HCT116 (cell line): ENCODE results near the gene FGFRL1. TPM values are rescaled to one million over a fixed set of nuclear protein-coding genes. Genes with fewer than 3 reads are reported as not detected.

Experiments
- ATAC-seq: fragments of 200-7000 bp; cut with Tn5 transposase; 2 replicates; pipeline ENCODE4 v1.9.1; 2020; ENCODE audit warnings: mild to moderate bottlenecking, moderate library complexity
- BruUV-seq: library from RNA; stranded (reverse); fragments of 400-500 nt; replicated peaks from 2 replicates; lab custom pipeline; 2021; lab: Mats Ljungman, UMichigan
- CTCF ChIA-PET: fragments of 300-600 bp; sonication (Branson Sonifier 250); formaldehyde crosslinking; loops from one replicate; lab custom pipeline; 2021; ENCODE audit warnings: antibody characterized with exemption; lab: Charles Lee
- POLR2A ChIA-PET: fragments of 300-600, 350-600 bp; sonication (Branson Sonifier 250); formaldehyde crosslinking; loops from one replicate; lab custom pipeline; 2021; ENCODE audit warnings: antibody characterized with exemption; lab: Charles Lee
- RAD21 ChIA-PET, 2 experiments: fragments of 300-600 bp; sonication (Branson Sonifier 250); formaldehyde crosslinking; loops; one replicate each; lab custom pipeline; 2023; ENCODE audit warnings: low total read pairs in 2 of 2; ENCODE audit not compliant: uncharacterized antibody in 2 of 2, unreplicated experiment in 2 of 2, low non-redundant PET in 1 of 2; lab: Charles Lee
- DNase-seq: peaks from one replicate; pipeline ENCODE4 v3.0.0-alpha.2; 2010; ENCODE audit warnings: low read depth, low spot score
- H2AFZ ChIP-seq: fragments of 200-600 bp; shearing (Covaris generic), sonication (generic); 2 replicates; pipeline ENCODE4 v1.6.1; 2017; ENCODE audit warnings: low read depth, mixed run types, mixed read lengths, antibody characterized with exemption, low read length; ENCODE audit not compliant: poor library complexity, severe bottlenecking
- H3K27ac ChIP-seq: 2 replicates; pipeline ENCODE4 v1.5.1; 2012; ENCODE audit warnings: low read depth, low read length
- H3K27me3 ChIP-seq: fragments of 200-600 bp; sonication (generic); 2 replicates; pipeline ENCODE4 v1.6.1; 2016; ENCODE audit warnings: mixed run types, low read length, mixed read lengths; ENCODE audit not compliant: insufficient read depth
- H3K36me3 ChIP-seq, 2 experiments: fragments of 200-500 bp in 1 of 2; fragments of 200-600 bp in 1 of 2; sonication (Bioruptor generic) in 1 of 2; sonication (generic) in 1 of 2; 2 replicates each; pipeline versions ENCODE4 v1.5.1 to v1.6.1; 2014 to 2016; ENCODE audit warnings: low read length in 2 of 2, inconsistent platforms in 1 of 2, mixed read lengths in 1 of 2, mixed run types in 1 of 2; ENCODE audit not compliant: insufficient read depth in 2 of 2, control insufficient read depth in 1 of 2
- H3K4me1 ChIP-seq, 2 experiments: fragments of 200-600 bp in 1 of 2; sonication (generic) in 1 of 2; 2 replicates each; pipeline versions ENCODE4 v1.5.1 to v1.6.1; 2012 to 2017; ENCODE audit warnings: low read length in 2 of 2, inconsistent platforms in 1 of 2, mild to moderate bottlenecking in 1 of 2, mixed read lengths in 1 of 2, mixed run types in 1 of 2, moderate library complexity in 1 of 2; ENCODE audit not compliant: insufficient read depth in 2 of 2, control insufficient read depth in 1 of 2
- H3K4me2 ChIP-seq: fragments of 200-600 bp; sonication (generic); 2 replicates; pipeline ENCODE4 v1.6.1; 2017; ENCODE audit warnings: mixed run types, low read length, mixed read lengths
- H3K4me3 ChIP-seq, 2 experiments: fragments of 200-600 bp in 1 of 2; sonication (generic) in 1 of 2; replicated peaks in 1 of 2; 2 replicates each; pipeline ENCODE4 v1.5.1; 2011 to 2016; ENCODE audit warnings: low read length in 2 of 2, control low read depth in 1 of 2, low read depth in 1 of 2, mild to moderate bottlenecking in 1 of 2, mixed read lengths in 1 of 2, mixed run types in 1 of 2
- H3K79me2 ChIP-seq: fragments of 200-600 bp; sonication (generic); 2 replicates; pipeline ENCODE4 v1.6.1; 2017; ENCODE audit warnings: mild to moderate bottlenecking, mixed run types, low read length, moderate library complexity, mixed read lengths; ENCODE audit not compliant: insufficient read depth
- H3K9ac ChIP-seq: fragments of 200-600 bp; sonication (generic); 2 replicates; pipeline ENCODE4 v1.6.1; 2016; ENCODE audit warnings: low read length, mixed read lengths
- H3K9me2 ChIP-seq: fragments of 200-600 bp; sonication (generic), shearing (Covaris generic); 2 replicates; pipeline ENCODE4 v1.6.1; 2017; ENCODE audit warnings: mixed run types, mild to moderate bottlenecking, moderate library complexity; ENCODE audit not compliant: insufficient read depth
- H3K9me3 ChIP-seq, 2 experiments: fragments of 200-500 bp in 1 of 2; fragments of 200-600 bp in 1 of 2; sonication (Bioruptor generic) in 1 of 2; sonication (generic) in 1 of 2; 2 replicates each; pipeline ENCODE4 v1.6.1; 2014 to 2017; ENCODE audit warnings: low read length in 2 of 2, mixed read lengths in 2 of 2, inconsistent platforms in 1 of 2, low read depth in 1 of 2, mild to moderate bottlenecking in 1 of 2, mixed run types in 1 of 2, moderate library complexity in 1 of 2; ENCODE audit not compliant: control insufficient read depth in 1 of 2, insufficient read depth in 1 of 2
- H4K20me1 ChIP-seq: fragments of 200-600 bp; sonication (generic), shearing (Covaris generic); 2 replicates; pipeline ENCODE4 v1.6.1; 2017; ENCODE audit warnings: mixed run types, mild to moderate bottlenecking, moderate library complexity; ENCODE audit not compliant: insufficient read depth
- CEBPB ChIP-seq: IDR thresholded peaks from 2 replicates; pipeline ENCODE4 v1.6.1; 2012; ENCODE audit warnings: low read depth
- ELF1 ChIP-seq: IDR thresholded peaks from 2 replicates; pipeline ENCODE4 v1.6.1; 2012; ENCODE audit warnings: low read depth, borderline replicate concordance
- EZH2 ChIP-seq: fragments of 200-600 bp; sonication (generic); IDR thresholded peaks from 2 replicates; pipeline ENCODE4 v1.6.1; 2017; ENCODE audit warnings: antibody characterized with exemption, mixed run types
- EZH2phosphoT487 ChIP-seq: fragments of 200-600 bp; IDR thresholded peaks from 2 replicates; pipeline ENCODE4 v1.6.1; 2018; ENCODE audit warnings: antibody characterized with exemption, borderline replicate concordance
- FOSL1 ChIP-seq: IDR thresholded peaks from 2 replicates; pipeline ENCODE4 v1.6.1; 2012; ENCODE audit warnings: low read depth
- POLR2AphosphoS5 ChIP-seq: IDR thresholded peaks from 2 replicates; pipeline ENCODE4 v1.6.1; 2011; ENCODE audit warnings: mild to moderate bottlenecking, low read depth, low read length, moderate library complexity
- RAD21 ChIP-seq: IDR thresholded peaks from 2 replicates; pipeline ENCODE4 v1.6.1; 2012; ENCODE audit warnings: low read depth, mild to moderate bottlenecking
- SP1 ChIP-seq: IDR thresholded peaks from 2 replicates; pipeline ENCODE4 v1.6.1; 2012; ENCODE audit warnings: low read depth
- SRF ChIP-seq: IDR thresholded peaks from 2 replicates; pipeline ENCODE4 v1.6.1; 2012; ENCODE audit warnings: low read depth
- TCF7L2 ChIP-seq: IDR thresholded peaks from 2 replicates; pipeline ENCODE4 v1.7.0; 2011; ENCODE audit warnings: borderline replicate concordance, inconsistent platforms; ENCODE audit not compliant: insufficient read depth, insufficient read length; ENCODE audit errors: extremely low read depth
- YY1 ChIP-seq: IDR thresholded peaks from 2 replicates; pipeline ENCODE4 v1.6.1; 2011; ENCODE audit warnings: low read length, low read depth, moderate library complexity, mild to moderate bottlenecking; ENCODE audit not compliant: insufficient replicate concordance; ENCODE audit errors: extremely low read depth
- ZNF274 ChIP-seq: fragments of 200-500 bp; sonication (Bioruptor generic); IDR thresholded peaks from 2 replicates; pipeline ENCODE4 v1.6.1; 2014; ENCODE audit warnings: mild to moderate bottlenecking, low read depth, low read length, inconsistent platforms
- intact Hi-C: fragments of 100-400 bp; cut with micrococcal nuclease; formaldehyde crosslinking; loops from 2 replicates; pipeline ENCODE4 v1.10.0; 2022
- total RNA-seq: library from RNA; stranded (reverse); gene quantifications from one replicate; pipeline ENCODE4 v1.2.1, GENCODE V29; 2021; ENCODE audit not compliant: unreplicated experiment
- TF ChIP-seq, protein P1 (sequence below): IDR thresholded peaks from 2 replicates; pipeline ENCODE4 v1.6.1; 2012
- TF ChIP-seq, protein P2 (sequence below): IDR thresholded peaks from 2 replicates; pipeline ENCODE4 v1.6.1; 2012; ENCODE audit warnings: low read depth
- TF ChIP-seq, protein P3 (sequence below): IDR thresholded peaks from 2 replicates; pipeline ENCODE4 v1.6.1; 2011; ENCODE audit warnings: mild to moderate bottlenecking, low read length, moderate library complexity; ENCODE audit not compliant: insufficient replicate concordance; ENCODE audit errors: extremely low read depth
- TF ChIP-seq, protein P4 (sequence below), 3 experiments: fragments of 200-600 bp in 1 of 3; sonication (generic) in 1 of 3; IDR thresholded peaks in 2 of 3; conservative IDR thresholded peaks in 1 of 3; 2 replicates each; pipeline ENCODE4 v1.5.1; 2012 to 2017; ENCODE audit warnings: low read depth in 2 of 3, low read length in 2 of 3, antibody characterized with exemption in 1 of 3, borderline replicate concordance in 1 of 3, control low read depth in 1 of 3, mild to moderate bottlenecking in 1 of 3, mixed read lengths in 1 of 3, mixed run types in 1 of 3, moderate library complexity in 1 of 3; ENCODE audit not compliant: insufficient read depth in 1 of 3

Gene FGFRL1
- total RNA-seq, 1 experiment from 2014 or later, result 91.1 TPM

DNA sequence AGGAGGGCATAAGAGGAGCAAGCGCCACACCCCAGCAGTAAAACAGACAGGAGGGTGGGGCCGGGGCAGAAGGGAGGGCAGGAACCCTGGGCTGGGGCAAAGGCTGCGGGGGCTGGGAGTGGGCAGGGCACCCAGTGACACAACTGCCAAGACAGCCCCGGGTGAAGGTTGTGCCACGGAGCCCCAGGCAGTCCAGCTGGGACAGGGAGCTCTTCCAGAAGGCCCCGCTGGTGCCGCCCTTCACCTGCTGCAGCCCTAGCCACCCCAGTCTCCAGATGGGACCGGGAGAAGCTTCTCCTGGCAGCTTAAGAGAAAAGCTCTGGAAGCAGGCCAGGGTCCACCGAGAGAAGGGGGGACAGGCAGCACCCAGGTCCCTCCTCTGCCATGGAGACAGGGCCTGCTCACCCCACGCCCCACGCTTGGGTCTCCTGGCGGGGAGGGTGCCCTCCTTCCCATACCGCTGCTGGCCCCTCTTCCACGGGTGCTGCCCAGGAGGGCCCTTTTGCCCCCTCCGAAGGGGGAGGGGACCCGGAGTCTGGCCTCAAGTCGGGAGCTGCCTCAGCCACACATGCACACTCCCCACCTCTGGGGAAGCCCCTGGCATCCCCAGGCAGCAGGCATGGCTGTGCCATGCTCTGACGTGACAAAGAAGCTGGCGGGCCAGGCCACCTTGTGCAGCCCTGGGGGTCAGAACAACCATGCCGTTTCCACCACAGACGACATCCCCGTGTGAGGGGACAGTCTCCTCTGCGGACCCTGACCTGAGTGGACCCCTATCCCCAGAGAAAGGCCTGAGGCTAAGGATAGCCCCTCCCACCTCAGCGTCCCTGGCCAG is 39.5 kb upstream of the FGFRL1 start:
- CTCF ChIA-PET, result no interaction called here
- ATAC-seq, result no peak
- TF ChIP-seq ELF1, result no peak
- TF ChIP-seq CEBPB, result no peak
- no peak for TF ChIP-seq POLR2AphosphoS5
- no peak for TF ChIP-seq SP1
- TF ChIP-seq SRF, result no peak
- no peak for TF ChIP-seq ZNF274
- no peak for TF ChIP-seq FOSL1
- TF ChIP-seq, protein P1, sequence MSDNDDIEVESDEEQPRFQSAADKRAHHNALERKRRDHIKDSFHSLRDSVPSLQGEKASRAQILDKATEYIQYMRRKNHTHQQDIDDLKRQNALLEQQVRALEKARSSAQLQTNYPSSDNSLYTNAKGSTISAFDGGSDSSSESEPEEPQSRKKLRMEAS, result no peak
- no peak for TF ChIP-seq TCF7L2
- no peak for TF ChIP-seq YY1
- TF ChIP-seq, protein P2, sequence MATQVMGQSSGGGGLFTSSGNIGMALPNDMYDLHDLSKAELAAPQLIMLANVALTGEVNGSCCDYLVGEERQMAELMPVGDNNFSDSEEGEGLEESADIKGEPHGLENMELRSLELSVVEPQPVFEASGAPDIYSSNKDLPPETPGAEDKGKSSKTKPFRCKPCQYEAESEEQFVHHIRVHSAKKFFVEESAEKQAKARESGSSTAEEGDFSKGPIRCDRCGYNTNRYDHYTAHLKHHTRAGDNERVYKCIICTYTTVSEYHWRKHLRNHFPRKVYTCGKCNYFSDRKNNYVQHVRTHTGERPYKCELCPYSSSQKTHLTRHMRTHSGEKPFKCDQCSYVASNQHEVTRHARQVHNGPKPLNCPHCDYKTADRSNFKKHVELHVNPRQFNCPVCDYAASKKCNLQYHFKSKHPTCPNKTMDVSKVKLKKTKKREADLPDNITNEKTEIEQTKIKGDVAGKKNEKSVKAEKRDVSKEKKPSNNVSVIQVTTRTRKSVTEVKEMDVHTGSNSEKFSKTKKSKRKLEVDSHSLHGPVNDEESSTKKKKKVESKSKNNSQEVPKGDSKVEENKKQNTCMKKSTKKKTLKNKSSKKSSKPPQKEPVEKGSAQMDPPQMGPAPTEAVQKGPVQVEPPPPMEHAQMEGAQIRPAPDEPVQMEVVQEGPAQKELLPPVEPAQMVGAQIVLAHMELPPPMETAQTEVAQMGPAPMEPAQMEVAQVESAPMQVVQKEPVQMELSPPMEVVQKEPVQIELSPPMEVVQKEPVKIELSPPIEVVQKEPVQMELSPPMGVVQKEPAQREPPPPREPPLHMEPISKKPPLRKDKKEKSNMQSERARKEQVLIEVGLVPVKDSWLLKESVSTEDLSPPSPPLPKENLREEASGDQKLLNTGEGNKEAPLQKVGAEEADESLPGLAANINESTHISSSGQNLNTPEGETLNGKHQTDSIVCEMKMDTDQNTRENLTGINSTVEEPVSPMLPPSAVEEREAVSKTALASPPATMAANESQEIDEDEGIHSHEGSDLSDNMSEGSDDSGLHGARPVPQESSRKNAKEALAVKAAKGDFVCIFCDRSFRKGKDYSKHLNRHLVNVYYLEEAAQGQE, result no peak
- TF ChIP-seq, protein P3, sequence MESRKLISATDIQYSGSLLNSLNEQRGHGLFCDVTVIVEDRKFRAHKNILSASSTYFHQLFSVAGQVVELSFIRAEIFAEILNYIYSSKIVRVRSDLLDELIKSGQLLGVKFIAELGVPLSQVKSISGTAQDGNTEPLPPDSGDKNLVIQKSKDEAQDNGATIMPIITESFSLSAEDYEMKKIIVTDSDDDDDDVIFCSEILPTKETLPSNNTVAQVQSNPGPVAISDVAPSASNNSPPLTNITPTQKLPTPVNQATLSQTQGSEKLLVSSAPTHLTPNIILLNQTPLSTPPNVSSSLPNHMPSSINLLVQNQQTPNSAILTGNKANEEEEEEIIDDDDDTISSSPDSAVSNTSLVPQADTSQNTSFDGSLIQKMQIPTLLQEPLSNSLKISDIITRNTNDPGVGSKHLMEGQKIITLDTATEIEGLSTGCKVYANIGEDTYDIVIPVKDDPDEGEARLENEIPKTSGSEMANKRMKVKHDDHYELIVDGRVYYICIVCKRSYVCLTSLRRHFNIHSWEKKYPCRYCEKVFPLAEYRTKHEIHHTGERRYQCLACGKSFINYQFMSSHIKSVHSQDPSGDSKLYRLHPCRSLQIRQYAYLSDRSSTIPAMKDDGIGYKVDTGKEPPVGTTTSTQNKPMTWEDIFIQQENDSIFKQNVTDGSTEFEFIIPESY, result no peak
- TF ChIP-seq EZH2phosphoT487, result no peak
- no peak for TF ChIP-seq RAD21
- TF ChIP-seq, protein P4, sequence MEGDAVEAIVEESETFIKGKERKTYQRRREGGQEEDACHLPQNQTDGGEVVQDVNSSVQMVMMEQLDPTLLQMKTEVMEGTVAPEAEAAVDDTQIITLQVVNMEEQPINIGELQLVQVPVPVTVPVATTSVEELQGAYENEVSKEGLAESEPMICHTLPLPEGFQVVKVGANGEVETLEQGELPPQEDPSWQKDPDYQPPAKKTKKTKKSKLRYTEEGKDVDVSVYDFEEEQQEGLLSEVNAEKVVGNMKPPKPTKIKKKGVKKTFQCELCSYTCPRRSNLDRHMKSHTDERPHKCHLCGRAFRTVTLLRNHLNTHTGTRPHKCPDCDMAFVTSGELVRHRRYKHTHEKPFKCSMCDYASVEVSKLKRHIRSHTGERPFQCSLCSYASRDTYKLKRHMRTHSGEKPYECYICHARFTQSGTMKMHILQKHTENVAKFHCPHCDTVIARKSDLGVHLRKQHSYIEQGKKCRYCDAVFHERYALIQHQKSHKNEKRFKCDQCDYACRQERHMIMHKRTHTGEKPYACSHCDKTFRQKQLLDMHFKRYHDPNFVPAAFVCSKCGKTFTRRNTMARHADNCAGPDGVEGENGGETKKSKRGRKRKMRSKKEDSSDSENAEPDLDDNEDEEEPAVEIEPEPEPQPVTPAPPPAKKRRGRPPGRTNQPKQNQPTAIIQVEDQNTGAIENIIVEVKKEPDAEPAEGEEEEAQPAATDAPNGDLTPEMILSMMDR (IDR thresholded peaks at IDR 0.05 in 2 of 3, conservative IDR thresholded peaks at IDR 0.05 in 1 of 3; ENCODE audit: borderline replicate concordance in 1 of 3, insufficient read depth in 1 of 3, low read depth in 2 of 3, low read length in 2 of 3), result no peak
- TF ChIP-seq EZH2, result no peak
- TF ChIP-seq, all 23 proteins: peak for 0
- RAD21 ChIA-PET, result no interaction called here
- Histone ChIP-seq H3K36me3 (no peaks in the 10 kb centered on the region), H4K20me1 (no peaks in the 10 kb centered on the region), H3K9me2 (no peaks in the 10 kb centered on the region), H2AFZ (no peak overlapping the region), H3K27ac (peak overlapping the region; percentile 58; the same call in 1 of the 2 replicates), H3K9me3 (no peaks in the 10 kb centered on the region), H3K4me3 (peak overlapping the region; percentile 68 to 80), H3K9ac (peak overlapping the region; percentile 71), H3K4me2 (peak overlapping the region; percentile 92), H3K4me1 (peaks cover 9 to 19% of the 10 kb centered on the region in 2 experiments; a peak in 3 of 4 replicates), H3K79me2 (no peaks in the 10 kb centered on the region), H3K27me3 (no peaks in the 10 kb centered on the region)
- no peak for DNase-seq
- intact Hi-C loops, result loop anchor here (2.0 kb wide), 1 partner anchor 15 kb away; the partner anchor contains the start of gene IDUA
- POLR2A ChIA-PET, result no interaction called here
- BruUV-seq, result TSS peak; percentile 35
